ENCODE data around the gene PIP4P1. TPM values are rescaled to one million over a fixed set of nuclear protein-coding genes. Genes with fewer than 3 reads are reported as not detected.

PIP4P1 gene
- total RNA-seq, 2 experiments from 2014 or later, result 21.0 to 27.3 TPM

DNA sequence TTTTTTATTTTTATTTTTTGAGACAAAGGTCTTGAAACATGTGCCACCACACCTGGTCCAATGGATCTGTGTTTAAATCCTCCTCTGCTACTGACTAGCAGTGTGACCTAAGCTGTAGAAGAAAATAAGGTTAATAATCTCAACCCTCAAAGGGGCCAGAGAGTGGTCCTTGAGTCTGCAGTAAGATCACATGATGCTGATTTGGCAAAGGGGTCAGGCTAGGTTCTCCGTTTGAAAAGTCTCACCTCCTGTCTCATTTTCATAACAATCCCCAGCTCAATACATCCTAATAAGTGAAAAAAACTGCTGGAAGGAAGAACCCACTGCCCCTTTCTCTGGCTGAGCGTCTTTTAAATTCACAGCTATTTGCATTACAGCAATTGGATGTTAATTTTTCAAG is 40.0 kb downstream of the PIP4P1 start:
- ChIA-PET POLR2A (interaction anchor here (2.0 to 3.0 kb wide), 2 partner anchors 19 to 35 kb away, joined by 5 to 13 read pairs; partner anchors contain the start of gene APEX1), CTCF (interaction anchor here (0.8 to 1.5 kb wide), 2 partner anchors 19 to 32 kb away, joined by 3 to 4 read pairs; no protein-coding TSS in a partner anchor)
- DNase-seq, result no peak
- H3K4me1 Mint-ChIP-seq (ENCODE audit: low read depth), result peaks cover 11% of the 10 kb centered on the region
- ATAC-seq, result no peak
- intact Hi-C loops (cut with micrococcal nuclease), result no loop called here
- TF ChIP-seq, protein P1, sequence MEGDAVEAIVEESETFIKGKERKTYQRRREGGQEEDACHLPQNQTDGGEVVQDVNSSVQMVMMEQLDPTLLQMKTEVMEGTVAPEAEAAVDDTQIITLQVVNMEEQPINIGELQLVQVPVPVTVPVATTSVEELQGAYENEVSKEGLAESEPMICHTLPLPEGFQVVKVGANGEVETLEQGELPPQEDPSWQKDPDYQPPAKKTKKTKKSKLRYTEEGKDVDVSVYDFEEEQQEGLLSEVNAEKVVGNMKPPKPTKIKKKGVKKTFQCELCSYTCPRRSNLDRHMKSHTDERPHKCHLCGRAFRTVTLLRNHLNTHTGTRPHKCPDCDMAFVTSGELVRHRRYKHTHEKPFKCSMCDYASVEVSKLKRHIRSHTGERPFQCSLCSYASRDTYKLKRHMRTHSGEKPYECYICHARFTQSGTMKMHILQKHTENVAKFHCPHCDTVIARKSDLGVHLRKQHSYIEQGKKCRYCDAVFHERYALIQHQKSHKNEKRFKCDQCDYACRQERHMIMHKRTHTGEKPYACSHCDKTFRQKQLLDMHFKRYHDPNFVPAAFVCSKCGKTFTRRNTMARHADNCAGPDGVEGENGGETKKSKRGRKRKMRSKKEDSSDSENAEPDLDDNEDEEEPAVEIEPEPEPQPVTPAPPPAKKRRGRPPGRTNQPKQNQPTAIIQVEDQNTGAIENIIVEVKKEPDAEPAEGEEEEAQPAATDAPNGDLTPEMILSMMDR (IDR thresholded peaks at IDR 0.05), result no peak
- H3K9me3 Mint-ChIP-seq, result no peaks in the 10 kb centered on the region
- no peak overlapping the region for H3K27ac Mint-ChIP-seq
- H3K27me3 Mint-ChIP-seq, result no peaks in the 10 kb centered on the region
- no peak overlapping the region for H3K4me3 Mint-ChIP-seq
- H3K36me3 Mint-ChIP-seq (ENCODE audit: low read depth), result no peaks in the 10 kb centered on the region

DNA sequence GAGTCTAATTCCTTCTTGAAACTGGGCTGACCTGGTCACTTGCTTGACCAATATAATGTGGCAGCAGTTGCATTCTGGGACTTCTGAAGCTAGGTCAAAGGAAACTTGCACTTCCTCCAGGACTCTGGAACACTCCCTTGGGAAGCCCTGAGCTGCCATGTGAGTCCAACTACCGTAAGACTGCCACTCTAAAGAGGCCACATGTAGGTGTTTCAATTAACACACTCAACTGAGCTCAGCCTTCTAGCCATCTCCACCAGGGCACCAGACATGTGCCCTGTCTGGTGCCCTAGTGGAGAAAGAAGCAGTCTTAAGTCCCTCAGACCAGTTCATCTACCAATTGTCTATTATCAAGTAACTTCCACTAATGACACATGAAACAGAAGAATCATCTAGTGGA is 41.8 kb downstream of the PIP4P1 start:
- no peak for DNase-seq
- ATAC-seq, result no peak
- H3K27ac Mint-ChIP-seq, result no peak overlapping the region
- H3K4me3 Mint-ChIP-seq, result no peak overlapping the region
- H3K27me3 Mint-ChIP-seq, result no peaks in the 10 kb centered on the region
- CTCF ChIA-PET, result interaction anchor here (1.1 kb wide), 1 partner anchor 92 kb away, joined by 4 read pairs; no protein-coding TSS in a partner anchor
- POLR2A ChIA-PET, result no interaction called here
- peaks cover 17% of the 10 kb centered on the region for H3K4me1 Mint-ChIP-seq (ENCODE audit: low read depth)
- intact Hi-C loops (cut with micrococcal nuclease), result no loop called here
- TF ChIP-seq, protein P1 (IDR thresholded peaks at IDR 0.05), result no peak
- H3K36me3 Mint-ChIP-seq (ENCODE audit: low read depth), result no peaks in the 10 kb centered on the region
- H3K9me3 Mint-ChIP-seq, result no peaks in the 10 kb centered on the region

DNA sequence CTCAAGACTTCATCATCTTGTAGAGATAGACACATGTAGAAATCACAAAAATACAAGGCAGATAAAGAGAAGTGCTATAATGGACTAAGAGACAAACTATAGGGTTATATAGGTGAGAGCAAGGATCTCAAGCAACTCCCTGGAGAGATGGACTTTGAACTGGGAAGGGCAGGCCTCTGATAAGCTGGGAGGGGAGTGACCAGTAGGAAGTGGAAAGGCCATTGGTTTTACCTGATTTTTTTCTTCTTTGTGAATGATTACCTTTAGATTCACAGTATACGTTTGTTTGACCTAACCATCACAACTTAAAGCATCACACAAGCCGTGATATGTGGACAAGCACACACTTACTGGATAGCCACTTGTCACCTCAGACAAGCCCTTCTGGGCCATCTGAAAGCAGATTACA is 42.7 kb downstream of the PIP4P1 start:
- ChIA-PET CTCF (interaction anchor here (1.9 kb wide), 1 partner anchor 91 kb away, joined by 6 read pairs; no protein-coding TSS in a partner anchor), POLR2A (interaction anchor here (1.6 kb wide), 1 partner anchor 37 kb away, joined by 5 read pairs; the partner anchor contains the start of genes APEX1 and OSGEP)
- no peaks in the 10 kb centered on the region for H3K27me3 Mint-ChIP-seq
- H3K36me3 Mint-ChIP-seq (ENCODE audit: low read depth), result no peaks in the 10 kb centered on the region
- no peak for ATAC-seq
- H3K4me1 Mint-ChIP-seq (ENCODE audit: low read depth), result peaks cover 25% of the 10 kb centered on the region
- intact Hi-C loops (cut with micrococcal nuclease), result no loop called here
- H3K27ac Mint-ChIP-seq, result no peak overlapping the region
- TF ChIP-seq, protein P1 (IDR thresholded peaks at IDR 0.05), result no peak
- no peak for DNase-seq
- H3K9me3 Mint-ChIP-seq, result no peaks in the 10 kb centered on the region
- no peak overlapping the region for H3K4me3 Mint-ChIP-seq

DNA sequence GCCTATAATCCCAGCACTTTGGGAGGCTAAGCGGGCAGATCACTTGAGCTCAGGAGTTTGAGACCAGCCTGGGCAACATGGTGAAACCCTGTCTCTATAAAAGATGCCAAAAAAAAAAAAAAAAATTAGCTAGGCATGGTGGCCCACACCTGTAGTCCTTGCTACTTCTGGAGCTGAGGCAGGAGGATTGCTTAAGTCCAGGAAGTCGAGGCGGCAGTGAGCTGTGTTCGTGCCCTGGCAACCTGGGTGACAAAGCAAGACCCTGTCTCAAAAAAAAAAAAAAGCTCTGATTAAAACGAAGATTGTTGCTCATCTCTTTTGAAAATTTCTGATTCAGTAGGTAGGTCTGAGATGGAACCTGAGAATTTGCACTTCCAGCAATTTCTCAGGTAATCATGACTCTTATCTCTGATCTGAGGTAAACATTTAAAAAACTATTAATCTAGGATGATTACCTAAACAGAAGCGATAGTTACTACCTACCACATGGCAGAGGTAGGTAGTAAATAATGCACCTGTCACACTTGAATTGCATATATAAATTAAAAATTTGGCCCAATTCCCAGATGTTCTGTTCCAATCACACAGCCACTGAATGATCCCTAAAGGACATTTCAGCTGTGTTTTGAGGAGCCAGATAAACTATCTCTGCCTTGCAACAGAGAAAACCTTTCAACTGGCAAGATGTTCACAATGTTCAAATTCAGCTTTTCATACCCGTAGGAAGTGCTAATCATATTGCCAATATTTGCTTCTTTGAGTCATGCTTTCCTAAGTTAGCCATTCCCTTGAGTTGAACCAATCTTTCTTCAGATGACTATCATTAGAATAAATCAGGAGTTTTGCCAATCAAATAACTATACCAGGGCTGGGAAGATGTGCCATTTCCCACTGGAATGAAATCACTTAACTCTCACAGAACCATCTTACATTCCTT is 43.7 kb downstream of the PIP4P1 start:
- CTCF ChIA-PET, result interaction anchor here (0.7 to 1.9 kb wide), 5 partner anchors 11 to 90 kb away, joined by 3 to 6 read pairs (median 4); partner anchors contain the start of gene PIP4P1
- TF ChIP-seq, protein P1 (IDR thresholded peaks at IDR 0.05), result no peak
- ATAC-seq (no peak), DNase-seq (no peak)
- no peak overlapping the region for H3K27ac Mint-ChIP-seq
- intact Hi-C loops (cut with micrococcal nuclease), result no loop called here
- peaks cover 24% of the 10 kb centered on the region for H3K4me1 Mint-ChIP-seq (ENCODE audit: low read depth)
- H3K36me3 Mint-ChIP-seq (ENCODE audit: low read depth), result no peaks in the 10 kb centered on the region
- no peaks in the 10 kb centered on the region for H3K9me3 Mint-ChIP-seq
- POLR2A ChIA-PET, result interaction anchor here (0.9 to 1.6 kb wide), 3 partner anchors 12 to 55 kb away, joined by 3 to 5 read pairs (median 3); partner anchors contain the start of genes APEX1 and OSGEP
- H3K4me3 Mint-ChIP-seq, result no peak overlapping the region
- H3K27me3 Mint-ChIP-seq, result no peaks in the 10 kb centered on the region

Measured in activated CD8-positive, alpha-beta T cell treated with anti-CD3 and anti-CD28 coated beads for 36 hours (primary cell).